Erythroblast (primary cell): Measurements from ENCODE around the gene OLFM2.
"Not testable (repeated sequence)": the region's sequence is repeated elsewhere in the genome, so short reads cannot be mapped to it uniquely, and the experiment has no call there.

Experiments used
- DNase-seq, 2 experiments: peaks; one replicate each; lab custom pipeline; 2025; lab: John Stamatoyannopoulos, UW
- GATA1 ChIP-seq: IDR thresholded peaks from 2 replicates; pipeline ENCODE4 v1.6.1; 2011; ENCODE audit warnings: low read depth, mild to moderate bottlenecking, control low read depth, low read length, moderate library complexity
- POLR2A ChIP-seq: IDR thresholded peaks from 2 replicates; pipeline ENCODE4 v1.6.1; 2011; ENCODE audit warnings: mild to moderate bottlenecking, low read length

Gene OLFM2

DNA sequence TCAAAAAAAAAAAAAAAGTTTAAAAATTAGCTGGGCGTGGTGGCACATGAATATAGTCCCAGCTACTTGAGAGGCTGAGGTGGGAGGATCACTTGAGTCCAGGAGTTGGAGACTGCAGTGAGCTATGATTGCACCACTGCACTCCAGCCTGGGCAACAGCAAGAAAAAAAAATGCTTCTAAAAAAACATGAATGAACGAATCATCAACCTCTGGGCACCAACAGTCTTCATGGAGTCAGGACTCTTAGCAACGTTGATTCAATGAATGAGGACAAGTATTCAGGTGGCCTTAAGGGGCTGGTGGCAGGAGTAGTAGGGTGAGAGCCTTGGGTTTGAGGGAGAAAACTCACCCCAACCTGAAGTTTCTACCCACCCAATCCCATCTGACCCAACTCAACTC lies 20.6 kb upstream of the OLFM2 start:
- DNase-seq, result no peak
- no peak for TF ChIP-seq GATA1
- TF ChIP-seq POLR2A, result no peak

DNA sequence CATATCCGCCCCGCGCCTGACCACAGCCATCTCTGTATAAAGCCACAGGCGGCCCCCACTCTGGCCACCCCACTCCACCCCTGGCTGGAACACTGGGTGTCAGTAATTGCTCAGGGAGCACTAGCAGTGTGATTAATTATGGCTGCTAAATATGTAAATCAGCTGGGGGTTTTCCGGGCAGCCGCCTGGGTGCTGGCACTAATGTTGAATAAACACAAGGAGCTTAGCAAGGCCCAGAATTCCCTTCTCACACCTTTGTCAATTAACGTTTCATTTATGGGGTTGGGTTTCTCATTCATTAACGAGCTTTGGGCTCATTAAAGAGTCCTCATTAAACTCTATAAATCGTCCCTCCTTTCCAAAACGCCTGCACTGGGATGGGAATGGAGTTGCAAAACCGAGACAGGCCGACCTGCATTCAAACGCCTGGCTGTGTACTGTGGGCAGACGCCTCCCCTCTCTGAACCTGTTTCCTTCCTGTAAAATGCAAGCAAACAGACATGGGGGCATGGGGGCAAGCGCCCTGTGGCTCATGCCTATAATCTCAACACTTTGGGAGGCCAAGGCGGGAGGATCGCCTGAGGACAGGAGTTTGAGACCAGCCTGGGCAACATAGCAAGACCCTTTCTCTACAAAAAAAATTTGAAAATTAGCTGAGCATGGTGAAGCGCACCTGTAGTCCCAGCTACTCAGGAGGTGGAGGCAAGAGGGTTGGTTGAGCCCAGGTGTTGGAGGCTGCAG lies 17.7 kb upstream of the OLFM2 start:
- no peak for TF ChIP-seq GATA1
- TF ChIP-seq POLR2A, result no peak
- no peak for DNase-seq

DNA sequence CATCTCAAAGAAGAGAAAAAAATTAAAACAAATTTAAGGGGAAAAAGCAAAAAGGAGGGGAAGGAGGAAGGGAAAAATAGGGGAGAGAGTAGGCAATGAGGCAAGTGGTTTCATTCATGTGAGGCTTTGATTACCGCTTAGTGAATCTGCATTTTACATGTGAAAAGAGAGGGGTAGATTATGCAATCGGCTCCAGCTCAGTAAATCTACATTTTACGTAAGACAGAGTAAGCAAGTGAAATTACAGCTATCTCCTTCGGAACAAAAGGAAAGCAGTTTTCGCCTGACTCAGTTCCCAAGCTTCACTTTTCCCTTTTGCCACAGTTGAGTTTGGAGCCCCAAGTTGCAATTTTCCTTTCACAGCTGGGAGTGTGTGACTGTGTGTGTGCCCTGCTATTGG lies 16.0 kb upstream of the OLFM2 start:
- no peak for TF ChIP-seq GATA1
- TF ChIP-seq POLR2A, result no peak
- no peak for DNase-seq

DNA sequence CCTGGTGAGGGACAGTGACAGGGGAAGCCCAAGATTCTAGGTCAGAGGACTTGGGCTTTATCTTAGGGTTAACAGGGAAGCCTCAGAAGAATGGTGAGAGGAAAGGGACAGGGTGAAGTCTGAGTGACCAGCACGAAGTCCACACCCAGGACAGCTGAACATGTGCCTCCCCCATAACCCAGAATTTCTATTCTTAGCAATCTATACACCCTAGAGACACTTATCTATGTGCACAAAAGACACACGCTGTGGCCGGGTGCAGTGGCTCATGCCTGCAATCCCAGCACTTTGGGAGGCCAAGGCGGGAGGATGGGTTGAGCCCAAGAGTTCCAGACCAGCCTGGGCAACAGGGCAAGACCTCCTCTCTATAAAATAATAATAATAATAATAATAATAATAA lies 11.1 kb upstream of the OLFM2 start:
- DNase-seq, result no peak
- TF ChIP-seq POLR2A (no peak), GATA1 (no peak)

DNA sequence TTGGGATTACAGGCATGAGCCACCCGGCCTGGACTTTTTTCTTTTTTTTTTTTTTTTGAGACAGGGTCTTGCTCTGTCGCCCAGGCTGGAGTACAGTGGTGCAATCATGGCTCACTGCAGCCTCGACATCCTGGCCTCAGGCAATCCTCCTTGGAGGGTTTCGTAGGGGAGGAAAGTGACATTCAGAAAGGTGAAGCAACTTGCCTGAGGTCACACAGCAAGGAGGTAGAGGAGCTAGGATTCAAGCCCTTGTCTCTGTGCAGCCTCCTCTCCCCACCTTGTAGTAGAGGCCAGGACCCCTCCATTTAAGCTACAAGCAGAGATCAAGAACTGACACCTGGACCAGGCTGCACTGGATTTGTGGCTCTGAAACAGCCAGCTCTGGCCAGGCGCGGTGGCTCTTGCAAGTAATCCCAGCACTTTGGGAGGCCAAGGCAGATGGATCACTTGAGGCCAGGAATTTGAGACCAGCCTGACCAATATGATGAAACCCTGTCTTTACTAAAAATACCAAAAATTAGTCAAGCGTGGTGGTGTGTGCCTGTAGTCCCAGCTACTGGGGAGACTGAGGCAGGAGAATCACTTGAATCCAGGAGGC lies 10.3 kb upstream of the OLFM2 start:
- not testable (repeated sequence) for DNase-seq

DNA sequence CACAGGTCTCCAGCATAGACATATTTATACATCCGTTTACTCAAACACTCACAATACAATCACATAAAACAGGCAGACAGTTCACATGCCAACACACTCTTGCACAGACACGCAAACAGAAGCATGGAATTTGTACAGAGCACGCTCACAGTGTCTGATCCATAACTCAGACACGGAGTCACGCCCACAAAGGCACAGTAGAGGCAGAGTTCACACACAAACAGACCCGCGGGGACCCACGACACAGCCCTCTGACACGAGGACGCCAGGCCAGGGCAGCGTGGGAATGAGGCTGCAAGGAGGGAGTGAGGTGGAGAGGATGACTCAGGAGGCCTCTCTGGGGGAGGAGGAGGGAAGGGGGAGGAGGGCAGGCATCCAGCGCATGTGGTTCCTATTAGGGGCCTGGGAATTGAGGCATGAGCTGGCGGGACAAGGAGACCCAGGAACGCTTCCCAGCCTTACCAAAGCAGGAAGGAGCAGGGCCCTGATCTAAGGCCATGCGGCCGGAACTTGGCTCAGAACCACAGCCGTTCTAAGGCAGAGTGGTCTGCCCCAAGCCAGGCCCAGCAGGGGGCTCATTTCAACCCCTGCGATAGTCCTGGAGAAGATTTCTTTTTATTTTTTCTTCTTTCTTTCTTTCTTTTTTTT lies 9.1 kb upstream of the OLFM2 start:
- no peak for DNase-seq
- TF ChIP-seq POLR2A, result no peak
- TF ChIP-seq GATA1, result no peak

DNA sequence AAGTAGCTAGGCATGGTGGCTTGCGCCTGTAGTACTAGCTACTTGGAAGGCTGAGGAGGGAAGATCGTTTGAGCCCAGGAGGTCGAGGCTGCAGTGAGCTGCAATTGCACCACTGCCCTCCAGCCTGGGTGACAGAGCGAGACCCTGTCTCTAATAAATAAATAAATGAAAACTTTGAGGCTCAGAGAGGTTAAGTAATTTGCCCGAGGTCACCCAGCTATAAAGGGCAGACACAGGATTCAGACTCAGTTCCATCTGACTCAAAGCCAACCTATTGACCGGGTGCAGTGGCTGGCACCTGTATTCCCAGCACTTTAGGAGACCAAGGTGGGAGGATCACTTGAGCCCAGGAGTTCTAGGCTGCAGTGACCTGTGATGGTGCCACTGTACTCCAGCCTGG lies 7.4 kb upstream of the OLFM2 start:
- TF ChIP-seq POLR2A, result no peak
- TF ChIP-seq GATA1, result no peak
- DNase-seq, result no peak

DNA sequence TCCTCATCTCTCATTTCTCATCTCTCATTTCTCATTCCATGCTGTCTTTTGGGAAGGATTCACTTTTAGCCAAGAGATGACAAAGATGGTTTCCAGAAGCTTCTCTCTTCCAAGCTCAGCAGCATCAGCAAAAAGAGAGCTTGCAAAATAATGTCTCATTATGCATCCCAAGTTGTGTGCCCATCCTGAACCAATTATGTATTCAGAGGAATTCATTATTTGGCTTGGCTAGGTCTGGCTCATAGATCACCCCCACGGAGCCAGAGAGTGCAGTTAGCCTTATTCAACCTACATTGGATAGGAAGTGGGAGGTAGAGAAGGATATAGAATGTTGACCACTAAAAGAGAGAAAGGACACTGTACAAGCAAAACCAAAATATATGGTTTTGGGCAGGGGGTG lies 5.4 kb upstream of the OLFM2 start:
- no peak for DNase-seq
- no peak for TF ChIP-seq POLR2A
- no peak for TF ChIP-seq GATA1

DNA sequence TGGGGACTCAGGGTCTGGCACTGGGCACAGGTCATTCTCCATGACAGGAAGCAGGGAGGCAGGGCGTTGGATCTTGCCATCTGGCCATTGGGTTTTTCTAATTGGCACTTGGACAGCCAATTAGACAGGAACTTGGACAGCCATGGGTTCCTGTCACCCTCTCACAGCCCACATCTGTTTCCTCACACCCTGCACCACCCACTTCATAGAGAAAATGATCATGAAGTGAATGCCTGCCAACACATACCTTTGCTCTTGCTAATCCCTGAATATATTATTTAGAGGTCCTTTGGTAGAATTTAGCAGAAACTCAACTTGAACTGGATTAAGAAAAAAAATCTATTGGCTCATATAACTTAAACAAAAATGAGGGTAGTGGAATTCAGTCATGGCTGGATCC lies 4.9 kb upstream of the OLFM2 start:
- no peak for TF ChIP-seq GATA1
- no peak for TF ChIP-seq POLR2A
- DNase-seq, result no peak

DNA sequence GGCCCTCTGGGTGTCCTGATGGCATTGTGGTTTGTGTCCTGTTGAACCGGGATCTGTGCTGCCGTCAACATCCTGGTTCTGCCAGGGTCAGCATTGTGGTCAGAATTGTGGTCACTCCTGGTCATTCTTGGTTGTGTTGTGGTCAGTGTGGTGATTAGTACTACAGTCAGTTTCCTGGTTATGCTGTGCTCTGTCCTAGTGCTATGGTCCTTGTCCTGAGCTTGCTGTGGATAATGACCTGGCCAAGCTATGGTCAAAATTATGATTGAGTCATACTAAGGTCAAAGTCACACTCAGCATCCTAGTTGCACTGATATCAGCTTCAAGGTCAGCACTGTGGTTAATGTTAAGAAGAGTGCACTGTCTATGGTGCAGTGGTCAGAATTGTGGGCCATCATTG lies 4.5 kb upstream of the OLFM2 start:
- TF ChIP-seq GATA1 (no peak), POLR2A (no peak)
- DNase-seq, result no peak

DNA sequence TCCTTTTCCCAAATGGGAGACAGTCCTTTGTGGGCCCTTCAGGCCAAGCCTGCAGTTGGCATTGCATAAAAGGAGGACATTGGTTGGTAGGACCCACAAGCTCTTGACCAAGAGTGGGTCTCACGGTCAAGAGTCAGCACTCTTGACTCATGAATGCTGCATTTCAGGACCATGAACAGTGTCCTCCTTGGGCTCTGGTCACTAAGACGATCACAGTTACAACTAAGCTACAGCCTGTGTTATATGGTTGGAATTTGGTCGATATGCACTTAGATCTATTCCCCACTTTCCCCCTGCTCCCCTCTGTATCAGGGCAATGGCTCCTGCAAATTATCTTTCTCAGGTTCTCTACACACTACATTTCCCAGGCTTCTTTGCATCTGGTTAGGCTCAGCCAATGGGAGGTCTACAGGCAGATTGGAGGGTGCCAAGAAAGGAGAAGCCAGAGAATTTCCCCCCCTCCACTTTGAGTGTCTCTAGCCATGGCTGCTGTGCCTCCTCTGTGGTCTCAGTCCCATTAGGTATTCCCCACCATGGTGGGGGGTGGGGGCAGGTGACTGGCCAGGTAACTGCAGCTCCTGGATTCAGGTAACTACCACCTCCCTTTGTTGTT lies 3.1 kb upstream of the OLFM2 start:
- TF ChIP-seq POLR2A (no peak), GATA1 (no peak)

DNA sequence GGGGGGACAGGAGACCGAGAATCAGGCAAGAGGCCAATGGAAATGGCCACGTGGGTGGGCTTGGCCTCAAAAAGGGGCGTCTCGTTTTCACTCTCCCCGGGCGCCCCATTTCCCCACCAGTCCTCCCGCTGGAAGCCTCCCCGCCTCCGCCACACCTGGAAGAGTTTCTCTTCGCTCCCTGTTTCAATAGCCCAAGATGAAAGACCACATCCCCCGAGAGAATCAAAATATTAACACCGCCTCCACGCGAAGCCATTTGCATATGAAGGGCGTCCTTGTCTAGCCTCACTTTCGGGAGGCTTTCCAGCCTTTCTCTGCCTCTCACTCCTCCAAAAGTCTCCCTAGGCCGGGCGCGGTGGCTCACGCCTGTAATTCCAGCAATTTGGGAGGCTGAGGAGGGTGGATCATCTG lies 691 bp upstream of the OLFM2 start:
- no peak for TF ChIP-seq POLR2A
- TF ChIP-seq GATA1, result no peak
- DNase-seq, result no peak

More for the DNA sequence above, 3.1 kb upstream of the OLFM2 start:
- no peak for DNase-seq

DNA sequence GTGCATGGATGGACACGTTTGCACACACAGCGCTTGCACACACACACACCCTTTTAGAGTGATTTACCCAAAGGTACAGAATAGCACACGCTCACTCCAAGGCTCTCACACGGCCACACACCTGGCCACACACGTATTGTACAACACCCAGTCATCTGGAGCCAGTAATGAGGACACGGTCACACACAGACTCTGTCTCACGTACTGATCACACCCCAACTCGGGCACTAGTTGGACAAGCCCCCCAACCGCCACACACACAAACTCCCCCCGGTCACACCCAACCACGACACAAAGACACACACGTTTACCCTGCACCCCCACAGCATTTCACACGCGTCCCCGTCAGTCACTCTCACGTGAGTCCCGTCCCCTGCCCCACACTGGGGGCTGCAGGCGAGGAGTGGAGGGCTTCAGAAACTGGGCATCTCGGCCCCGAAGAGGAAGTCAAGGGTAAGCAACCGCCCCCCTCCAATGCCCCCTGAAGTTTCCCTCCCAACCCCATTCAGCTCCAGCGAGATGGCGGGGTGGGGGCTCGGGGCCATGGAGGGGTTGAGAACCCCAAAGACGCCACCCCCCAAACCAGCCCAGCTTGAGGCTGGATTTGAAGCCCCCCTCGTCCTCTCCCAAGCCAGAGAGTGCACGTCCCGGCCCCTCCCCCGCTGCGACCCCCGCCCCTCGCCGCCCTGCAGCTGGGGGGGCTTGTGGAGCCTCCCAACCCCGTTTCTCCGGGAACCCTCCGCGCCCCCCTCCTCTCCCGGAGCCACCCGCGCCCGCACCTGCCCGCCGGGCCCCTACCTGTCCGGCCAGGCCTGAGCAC lies 599 bp downstream of the OLFM2 start:
- TF ChIP-seq POLR2A (no peak), GATA1 (no peak)
- no peak for DNase-seq
